ENCODE data around the gene LRP4.

Gene LRP4

DNA sequence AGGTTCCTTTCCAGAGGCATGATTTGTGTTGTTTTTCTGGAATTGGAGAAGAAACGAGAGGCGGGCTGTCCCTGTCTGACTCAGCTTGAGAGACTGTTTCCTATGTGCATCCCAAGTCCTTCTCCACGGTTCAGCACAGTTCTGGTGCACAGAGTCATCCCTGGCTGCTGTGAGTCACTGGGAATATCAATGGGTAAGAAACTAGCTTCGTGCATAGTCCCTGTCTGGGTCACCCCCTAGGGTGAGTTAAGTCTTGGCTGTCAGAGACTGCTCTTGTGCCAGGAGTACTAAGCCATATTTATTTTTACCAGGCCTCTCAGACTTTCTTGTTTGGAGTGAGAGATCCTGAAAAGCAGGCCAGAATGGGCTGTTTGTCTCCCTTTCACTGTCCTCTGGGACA lies 2.4 kb upstream of the LRP4 start:
- peak; percentile 98 for DNase-seq

DNA sequence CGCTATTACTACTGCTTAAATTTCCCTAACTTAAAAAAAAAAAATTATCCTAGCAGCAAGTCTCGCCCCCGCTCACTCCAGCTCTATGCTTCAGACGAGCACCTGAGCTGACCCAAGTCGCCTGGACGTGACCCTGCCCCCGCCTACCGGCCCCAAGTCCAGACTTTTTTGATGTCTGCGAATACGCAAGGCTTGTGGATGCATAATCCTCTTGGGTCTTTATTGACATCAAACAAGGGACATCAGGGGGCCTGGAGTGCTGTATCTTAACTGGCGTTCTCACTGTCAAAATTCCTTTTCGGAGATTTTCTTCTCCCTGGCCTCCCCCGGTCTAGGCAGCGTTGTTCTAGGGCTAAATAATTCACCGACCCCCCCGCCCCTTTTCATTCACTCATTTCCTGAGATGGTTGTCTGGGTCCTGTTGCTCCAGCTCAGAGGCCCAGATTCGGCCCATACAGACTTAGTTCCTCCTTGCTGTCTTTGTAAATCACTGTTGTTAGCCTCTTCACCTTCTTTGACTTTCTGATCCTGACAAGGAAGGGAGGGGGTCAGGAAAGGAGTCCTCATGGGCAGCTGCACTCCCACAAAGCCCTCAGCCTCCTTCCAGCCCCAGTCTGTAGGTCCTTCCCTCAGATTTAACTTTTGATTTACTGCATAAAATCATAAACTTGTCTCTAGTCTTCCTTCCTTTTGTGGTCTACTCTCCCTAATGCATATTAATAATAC lies 601 bp upstream of the LRP4 start:
- no peak for DNase-seq

DNA sequence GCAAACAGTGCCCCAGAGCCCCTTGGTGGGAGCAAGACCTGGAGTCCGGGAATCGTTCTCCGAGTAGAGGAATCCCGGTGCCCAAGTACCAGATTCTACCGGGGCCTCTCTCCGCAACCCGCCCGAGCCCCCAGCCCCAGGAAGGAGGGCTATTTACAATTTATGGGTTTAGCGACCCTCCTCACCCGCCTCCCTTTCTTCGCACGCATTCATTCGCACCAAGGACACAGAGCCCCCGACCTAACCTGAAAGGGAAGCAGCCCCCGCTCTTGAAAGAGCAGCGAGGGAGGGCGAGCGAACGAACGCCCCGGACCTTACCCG lies 628 bp downstream of the LRP4 start:
- DNase-seq = no peak

DNA sequence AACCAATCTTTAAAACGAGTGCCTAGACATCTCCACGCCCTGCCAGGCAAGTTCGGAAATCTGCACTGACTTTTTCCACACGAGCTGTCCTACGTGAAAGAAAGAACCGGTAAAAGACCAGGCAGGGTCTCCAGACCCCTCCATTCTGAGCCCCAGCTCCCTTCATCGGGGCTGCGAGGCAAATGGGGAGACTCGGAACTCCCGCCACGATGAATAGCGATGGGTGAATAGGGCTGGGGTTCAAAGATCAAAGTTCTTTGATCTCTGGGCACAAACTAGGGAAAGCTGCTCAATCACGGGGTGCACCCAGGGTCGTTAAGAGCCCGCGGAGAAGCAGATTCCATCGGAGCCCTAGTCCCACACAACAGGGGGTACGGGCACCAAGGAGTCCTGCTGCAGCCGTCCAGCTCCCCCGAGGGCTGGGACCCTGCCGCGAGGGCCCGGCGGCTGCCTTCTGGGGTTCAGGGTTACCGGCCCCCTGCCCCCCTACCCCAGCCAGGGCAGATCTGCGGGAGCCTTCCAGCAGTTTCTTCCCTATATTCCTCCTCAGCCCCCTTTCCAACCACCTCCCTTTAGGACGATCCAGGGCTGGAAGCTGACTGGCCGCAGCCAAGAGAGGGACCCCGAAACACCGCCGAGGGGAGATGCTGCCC lies 1.1 kb downstream of the LRP4 start:
- no peak for DNase-seq

DNA sequence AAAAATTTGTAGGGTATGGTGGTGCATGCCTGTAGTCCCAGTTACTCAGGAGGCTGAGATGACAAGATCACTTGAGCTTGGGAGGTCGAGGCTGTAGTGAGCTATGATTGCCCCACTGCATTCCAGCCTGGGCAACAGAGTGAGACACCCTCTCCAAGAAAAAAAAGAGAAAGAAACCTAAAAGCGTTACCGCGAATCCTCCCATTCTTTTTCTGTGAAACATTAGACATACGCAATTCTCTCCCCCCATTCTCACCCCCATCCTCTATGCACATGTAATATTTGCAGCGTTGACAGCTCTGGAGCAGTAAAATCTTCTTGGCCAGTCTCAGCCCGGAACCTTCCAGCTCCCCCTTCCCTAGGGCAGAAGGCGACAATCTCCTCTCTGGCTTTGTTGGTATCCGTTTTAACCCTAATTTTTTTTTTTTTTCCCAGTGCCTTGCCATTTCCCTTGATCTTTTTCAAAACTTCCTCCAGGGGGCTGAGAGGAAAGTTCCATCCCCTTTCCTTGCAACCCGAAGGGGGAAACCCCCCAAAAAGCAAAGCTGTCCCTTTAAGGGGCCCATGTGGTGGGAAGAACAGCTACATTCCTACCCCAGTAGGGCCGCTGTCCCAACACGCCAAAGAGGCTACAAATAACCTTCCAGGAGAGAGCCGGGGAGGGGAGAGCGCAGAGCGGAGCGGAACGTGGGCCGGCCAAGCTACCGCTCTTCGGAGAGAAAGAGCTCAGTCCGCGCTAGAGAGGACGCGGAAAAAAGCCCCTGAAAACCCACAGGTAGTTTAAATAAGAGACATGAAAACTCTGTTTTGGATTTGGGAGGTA lies 1.9 kb downstream of the LRP4 start:
- peak; percentile 81 for DNase-seq

DNA sequence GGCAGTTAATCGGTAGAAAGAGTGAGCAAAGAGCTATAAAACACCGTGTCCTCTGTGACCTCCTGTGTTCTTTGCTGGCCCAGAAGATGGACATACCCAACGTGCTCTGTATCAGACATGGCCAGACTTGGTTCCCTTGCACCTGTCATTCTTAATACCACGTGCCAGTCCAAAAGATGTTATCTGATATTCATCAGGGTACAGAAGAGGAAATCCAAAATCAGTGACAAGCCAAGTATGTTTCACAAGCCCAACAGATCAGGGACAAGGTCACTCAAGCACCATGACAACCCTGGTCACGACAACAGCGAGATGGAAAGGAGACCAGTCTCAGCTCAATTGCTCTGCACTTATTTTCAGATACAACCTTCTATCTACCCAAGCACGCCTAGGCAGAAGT lies 3.4 kb downstream of the LRP4 start:
- DNase-seq = no peak

DNA sequence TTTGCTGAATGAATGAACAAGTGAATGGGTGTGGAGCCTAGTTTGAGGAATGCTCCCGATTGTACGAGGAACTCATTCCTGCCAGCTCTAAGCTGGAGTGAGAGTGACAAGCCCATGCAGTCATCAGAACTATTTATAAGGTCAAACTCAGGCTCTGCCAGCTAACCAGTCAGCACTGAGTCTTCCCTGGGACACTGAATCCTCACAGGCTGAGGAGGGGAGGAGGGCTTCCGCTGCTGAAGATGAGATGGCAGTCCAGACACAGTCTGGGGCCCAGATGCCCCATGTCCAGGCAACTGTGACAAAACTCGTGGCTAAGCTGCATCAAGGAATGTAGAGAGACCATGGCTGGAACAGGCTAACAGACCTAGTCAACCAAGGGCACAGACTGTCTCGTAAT lies 4.0 kb downstream of the LRP4 start:
- DNase-seq = peak; percentile 40

DNA sequence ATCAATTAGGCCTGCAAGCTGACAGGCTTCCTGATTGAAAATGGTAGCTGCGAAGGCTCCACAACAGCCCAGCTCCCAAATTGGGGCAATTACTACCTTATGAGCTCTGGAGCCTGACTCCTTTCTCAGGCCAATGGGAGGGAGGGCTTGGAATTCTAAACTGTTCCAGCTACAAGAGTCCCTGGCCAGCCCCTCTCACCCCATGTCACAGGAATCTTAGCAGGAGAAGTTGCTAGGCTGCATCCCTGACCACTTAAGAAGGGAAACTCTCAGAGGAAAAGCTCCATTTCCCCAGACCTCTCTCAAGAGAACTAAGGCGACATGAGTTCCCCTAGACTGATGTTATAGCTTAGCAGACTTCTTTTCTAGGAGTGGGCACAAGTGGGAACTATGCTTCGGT lies 4.9 kb downstream of the LRP4 start:
- no peak for DNase-seq

DNA sequence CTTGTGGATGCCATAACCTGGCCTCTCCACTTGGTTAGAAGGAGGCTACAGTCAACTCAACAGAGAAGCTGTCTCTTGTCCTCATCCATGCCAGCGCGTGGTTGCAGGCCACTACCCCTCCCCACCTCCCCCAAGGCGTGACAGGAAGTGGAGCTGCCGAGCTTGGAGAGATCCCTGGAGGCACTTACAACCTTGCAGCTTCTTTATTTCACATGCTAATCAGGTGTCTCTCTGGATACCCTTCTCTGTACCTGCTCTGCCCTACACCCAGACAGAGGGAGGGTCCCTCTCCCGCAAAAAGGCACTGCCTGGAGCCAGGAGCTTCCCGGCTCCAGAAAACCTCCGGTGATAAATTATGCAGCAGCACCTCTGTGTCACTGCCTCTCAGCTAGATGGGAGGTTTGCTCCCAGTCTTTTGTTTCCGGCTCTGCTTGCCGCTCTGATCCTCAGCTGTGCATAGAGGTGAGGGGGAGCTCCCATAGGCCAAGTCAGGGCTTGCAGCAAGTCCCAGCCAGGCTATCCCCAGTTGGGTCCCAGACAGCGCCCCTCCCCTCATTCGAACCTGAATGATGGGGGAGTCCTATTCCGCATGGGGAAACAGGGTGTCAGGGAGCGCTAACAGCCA lies 5.7 kb downstream of the LRP4 start:
- no peak for DNase-seq

DNA sequence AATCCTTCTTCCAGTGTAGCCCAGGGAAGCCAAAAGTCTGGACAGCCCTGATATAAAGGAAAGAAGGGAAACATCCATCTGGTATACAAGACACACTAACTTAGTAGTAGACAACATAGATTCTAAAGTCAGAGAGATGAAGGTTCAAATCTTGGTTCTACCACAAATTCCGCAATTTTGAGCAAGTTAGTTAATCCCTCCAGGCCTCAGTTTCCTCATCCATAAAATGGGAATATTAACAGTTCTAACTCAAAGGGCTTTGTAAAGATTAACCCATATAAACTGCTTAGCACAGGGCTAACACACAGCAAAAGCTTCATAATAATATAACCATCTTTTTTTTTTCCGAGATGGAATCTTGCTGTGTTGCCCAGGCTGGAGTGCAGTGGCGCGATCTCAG lies 10.7 kb downstream of the LRP4 start:
- no peak for DNase-seq

DNA sequence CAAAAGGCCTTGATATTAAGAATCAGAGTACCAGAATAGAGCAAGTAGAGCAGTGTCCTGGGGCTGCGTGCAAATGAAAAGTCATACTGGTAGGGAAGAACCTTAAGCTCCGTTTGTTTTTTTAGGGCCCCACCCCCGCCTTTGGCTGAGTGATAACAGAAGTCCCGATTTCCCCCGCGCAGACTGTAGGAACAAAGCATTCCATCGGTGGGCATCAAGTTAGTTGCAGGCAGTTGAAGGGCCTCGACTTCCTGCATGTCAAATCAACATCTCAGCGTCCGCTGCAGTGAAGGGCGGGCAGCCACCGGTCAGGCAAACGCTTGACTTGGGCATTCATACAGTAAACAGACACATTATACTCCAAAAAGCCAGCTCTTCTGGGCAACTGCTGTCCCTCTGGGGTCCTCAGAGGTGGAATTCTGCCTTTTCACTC lies 11.7 kb downstream of the LRP4 start:
- no peak for DNase-seq

DNA sequence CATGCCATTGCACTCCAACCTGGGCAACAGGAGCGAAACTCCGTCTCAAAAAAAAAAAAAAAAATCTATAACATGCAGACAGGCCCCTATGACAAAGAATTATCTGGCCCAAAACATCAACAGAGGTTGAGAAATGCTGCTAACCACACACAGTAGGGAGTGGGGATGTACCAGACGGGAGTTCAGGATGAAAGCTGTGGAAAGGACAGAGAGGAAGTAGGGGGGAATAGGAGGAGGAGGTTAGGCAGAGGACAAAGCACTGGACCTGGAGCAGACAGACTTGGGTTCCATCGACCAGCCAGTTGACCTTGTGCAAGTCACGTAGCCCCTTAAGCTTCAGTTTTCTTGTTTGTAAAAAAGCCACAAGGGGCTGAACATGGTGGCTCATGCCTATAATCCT lies 12.5 kb downstream of the LRP4 start:
- no peak for DNase-seq

DNA sequence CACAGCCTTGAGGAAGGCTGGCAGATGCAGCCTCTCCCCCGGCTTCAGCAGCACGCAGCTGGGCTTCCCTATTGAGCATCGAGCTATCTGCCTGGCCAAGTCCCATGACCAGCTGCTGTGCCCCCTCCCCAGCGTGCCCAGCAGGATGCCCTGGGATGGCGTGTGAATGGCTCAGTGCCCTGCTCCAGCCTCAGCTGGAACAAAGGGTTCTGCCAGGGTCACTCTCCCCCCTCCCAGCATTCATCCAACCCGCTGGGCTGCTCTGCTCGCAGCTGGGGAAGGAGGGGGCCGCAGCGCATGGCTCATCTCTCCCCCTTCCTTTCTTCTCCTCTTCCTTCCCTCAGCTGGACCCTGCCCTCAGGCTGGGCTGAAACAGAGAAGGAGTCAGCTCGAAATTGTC lies 14.5 kb downstream of the LRP4 start:
- DNase-seq = no peak

DNA sequence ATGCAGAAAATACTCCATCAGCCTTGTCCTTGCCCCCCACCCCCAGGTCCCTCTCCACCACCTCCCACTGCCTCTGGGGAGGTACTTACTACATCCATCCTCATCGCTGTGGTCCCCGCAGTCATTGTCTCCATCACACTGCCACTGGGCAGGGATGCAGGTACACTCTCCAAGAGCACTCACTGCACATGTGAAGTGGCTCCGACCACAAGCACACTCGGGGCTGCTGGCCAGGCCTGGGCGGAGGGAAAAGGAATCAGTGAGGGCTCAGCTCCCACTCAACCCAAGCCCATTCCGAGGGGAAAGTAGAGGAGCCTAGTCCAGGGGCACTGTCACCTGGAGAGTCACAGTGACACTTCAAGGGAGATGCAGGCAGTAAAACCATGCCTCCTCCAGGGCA lies 15.7 kb downstream of the LRP4 start:
- DNase-seq = no peak

DNA sequence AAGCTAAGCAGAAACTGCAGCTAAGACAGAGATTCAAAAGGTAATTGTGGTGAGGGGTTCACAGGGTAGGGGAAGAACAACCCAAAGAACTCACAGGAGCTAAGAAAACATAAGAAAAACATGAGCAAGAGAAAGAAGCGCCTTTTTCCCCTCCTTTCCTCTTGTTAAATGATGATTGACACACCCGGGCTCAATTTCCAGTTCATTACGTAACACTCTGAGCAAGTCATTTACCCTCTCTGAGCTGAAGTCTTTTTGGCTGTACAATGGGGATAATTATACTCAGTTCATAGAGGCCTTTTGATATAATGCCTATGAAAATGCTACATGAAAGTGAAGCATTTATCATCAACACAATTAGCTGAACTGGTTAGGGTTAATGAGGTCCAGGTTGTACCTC lies 17.2 kb downstream of the LRP4 start:
- DNase-seq = no peak

DNA sequence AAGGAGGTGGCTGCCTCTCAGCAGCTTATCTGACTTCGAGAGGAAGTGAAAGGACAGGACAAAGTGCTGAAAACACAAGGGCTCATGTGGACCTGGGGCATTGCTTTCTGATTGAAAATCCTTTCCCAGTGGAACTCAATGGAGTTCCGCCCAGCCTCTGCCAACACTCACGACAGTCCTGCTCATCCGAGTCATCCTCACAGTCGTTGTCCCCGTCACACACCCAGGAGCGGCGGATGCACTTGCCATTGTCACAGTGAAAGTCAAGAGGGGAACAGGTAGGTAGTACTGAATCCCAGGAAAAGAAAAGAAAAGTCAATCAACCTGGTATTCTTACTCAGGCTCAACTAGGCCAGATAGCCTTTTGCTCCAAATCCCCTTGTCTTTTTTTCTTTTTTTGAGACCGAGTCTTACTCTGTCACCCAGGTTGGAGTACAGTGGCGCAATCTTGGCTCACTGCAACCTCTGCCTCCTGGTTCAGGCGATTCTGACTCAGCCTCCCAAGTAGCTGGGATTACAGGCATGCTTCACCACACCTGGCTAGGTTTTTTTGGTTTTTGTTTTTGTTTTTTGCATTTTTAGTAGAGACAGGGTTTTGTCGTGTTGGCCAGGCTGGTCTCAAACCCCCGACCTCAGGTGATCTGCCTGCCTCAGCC lies 18.1 kb downstream of the LRP4 start:
- DNase-seq = no peak

DNA sequence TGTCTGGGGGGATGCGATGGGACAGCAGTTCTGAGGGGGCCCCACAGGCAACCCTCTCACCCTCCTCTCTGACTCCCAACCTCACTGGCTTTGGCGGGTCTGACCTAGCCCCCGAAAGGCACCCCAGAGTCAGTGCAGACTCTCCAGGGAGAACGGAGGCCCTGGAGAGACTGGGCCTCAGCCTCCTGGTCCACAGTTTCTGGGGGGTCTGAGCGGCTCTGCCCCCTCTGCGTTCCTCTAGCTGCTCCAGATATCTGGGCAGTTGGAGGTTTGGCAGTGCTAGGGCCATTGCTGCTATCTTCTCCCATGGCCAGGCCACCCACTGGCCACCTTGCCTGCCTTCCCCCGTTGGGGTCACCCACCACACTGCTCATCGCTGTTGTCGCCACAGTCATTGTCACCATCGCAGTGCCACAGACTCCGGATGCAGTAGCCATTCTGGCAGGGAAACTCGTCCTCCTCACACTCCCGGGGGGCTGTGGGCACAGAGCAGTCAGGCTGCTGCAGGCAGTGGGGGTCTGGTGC lies 18.8 kb downstream of the LRP4 start:
- DNase-seq = no peak

DNA sequence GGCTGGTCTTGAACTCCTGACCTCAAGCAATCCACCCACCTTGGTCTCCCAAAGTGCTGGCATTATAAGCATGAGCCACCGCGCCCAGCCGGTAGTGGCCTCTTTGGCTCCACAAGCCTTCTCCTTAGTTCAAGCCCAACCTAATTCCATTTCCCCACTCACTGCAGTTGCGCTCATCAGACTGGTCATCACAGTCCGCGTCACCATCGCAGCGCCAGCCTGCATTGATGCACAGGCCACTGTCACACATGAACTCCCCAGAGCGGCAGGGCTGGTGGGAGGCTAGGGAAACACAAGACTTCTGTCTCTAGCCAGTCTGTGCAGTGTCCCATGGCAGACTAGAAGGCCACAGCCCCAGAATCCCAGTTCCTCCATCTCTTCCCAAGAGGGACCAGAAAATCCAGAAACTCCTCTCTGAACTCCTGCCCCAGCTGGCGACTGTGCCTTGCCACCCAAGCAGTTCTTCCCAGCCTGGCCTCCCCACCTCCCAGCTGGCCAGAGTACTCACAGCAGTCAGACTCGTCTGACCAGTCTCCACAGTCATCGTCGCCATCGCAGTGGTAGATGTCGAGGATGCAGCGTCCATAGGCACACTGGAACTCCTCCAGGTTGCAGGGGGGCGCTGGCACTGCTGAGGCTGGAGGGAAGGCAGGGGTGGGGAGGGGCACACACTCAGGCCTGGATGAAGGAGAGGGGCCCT lies 19.8 kb downstream of the LRP4 start:
- DNase-seq = no peak

DNA sequence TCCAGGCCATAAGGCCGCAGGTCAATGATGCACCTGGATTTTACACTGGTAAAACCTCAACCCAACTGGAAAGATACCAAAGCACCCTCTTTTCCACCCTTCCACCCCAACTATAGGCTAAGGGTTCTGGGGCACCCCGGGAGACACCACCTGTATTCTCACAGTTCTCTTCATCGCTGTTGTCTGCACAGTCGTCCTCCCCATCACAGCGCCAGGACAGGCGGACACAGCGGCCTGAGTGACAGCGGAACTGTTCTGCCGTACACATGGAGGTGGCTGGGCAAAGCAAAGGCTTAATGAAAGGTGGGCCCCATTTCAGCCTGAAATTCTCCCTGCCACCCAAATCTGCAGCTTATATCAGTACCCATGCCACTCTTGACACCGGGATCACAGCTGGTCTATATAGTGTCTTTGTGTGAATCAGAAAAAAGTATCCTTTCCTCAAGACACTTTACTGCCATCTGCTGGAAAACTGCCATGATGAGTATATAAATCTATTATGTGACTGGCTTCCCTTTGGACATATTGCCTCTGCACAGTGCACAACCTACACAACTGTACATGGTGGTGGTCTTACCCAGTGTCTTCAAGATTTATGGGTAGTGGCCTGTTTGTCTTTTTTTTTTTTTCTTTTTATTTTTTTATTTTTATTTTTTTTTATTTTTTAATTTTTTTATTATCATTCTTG lies 21.5 kb downstream of the LRP4 start:
- DNase-seq = peak; percentile 49

DNA sequence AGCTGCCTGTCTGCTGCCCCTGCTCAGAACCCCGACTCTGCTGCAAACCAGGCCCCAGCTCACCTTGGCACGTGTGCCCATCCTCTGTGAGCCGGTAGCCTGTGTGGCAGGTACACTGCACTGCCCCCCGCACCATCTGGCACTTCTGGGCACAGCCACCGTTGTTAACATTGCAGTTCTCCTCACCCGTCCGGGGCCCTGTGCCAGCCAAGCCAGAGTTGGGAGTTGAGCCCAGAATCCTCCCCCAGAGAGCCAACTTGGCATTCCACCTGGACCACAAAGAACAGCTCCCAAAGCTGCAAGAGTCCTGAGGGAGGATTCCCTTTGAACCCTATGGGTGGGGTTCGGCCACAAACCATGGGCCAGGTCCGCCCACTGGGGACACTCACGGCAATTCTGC lies 22.5 kb downstream of the LRP4 start:
- no peak for DNase-seq

DNA sequence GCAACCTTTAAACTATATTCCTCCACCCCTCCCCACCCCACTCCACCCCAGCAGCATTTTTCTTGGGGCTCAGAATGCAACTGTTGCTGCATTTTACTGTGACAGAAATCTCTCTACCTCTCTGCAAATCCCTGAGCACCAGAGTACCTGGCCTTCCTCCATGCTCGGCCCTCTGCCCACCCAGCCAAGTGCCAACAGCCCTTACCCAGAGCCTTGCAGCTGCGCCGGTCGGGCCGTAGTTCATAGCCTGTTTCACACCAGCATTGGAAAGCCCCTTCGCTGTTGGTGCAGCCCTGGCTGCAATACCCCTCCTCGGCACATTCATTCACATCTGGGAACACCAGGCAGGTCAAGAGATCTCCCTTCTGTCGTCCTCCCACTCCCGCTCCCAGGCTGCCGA lies 23.4 kb downstream of the LRP4 start:
- DNase-seq = no peak

DNA sequence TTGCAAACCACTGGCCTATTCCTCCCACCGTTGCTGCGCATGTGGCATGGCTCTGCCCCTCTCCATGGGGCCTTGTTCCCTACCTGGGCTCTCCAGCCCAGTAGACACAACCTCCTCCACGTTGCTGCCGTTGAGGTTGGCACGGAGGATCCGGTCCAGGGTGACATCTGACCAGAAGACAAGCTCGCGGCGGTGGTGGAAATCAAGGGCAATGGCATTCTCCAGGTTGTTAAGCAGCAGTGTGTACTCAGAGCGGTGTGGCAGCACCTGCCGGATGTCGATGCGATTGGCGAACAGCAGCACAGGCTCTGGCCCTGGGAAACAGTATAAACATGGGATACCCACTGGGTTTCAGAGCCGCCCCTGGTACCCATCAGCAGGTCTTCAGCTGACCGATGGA lies 23.8 kb downstream of the LRP4 start:
- no peak for DNase-seq

Data from fibroblast of upper back skin (primary cell).